Measurements from ENCODE around the gene CNTNAP2.

DNA sequence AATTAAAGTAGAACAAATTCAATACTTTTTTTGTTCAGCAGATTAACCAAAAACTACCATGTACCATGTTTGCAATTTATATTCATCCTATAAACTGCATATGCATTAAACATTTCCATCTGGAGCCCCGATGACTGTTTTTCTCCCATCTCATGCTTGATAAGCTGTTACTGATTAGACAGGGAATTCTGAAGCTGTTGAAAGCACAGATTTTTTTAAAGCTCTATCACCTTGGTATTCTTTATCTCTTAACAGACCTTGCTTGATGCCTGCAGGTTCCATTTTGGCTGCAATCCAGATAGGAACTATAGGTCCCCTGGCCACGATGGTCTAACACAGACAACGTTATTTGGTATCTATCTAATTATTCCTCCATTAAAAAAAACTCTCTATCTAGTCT lies 961.7 kb downstream of the CNTNAP2 start:
- TF ChIP-seq POLR2A (IDR thresholded peaks at IDR 0.05), result no peak
- TF ChIP-seq, protein P1, sequence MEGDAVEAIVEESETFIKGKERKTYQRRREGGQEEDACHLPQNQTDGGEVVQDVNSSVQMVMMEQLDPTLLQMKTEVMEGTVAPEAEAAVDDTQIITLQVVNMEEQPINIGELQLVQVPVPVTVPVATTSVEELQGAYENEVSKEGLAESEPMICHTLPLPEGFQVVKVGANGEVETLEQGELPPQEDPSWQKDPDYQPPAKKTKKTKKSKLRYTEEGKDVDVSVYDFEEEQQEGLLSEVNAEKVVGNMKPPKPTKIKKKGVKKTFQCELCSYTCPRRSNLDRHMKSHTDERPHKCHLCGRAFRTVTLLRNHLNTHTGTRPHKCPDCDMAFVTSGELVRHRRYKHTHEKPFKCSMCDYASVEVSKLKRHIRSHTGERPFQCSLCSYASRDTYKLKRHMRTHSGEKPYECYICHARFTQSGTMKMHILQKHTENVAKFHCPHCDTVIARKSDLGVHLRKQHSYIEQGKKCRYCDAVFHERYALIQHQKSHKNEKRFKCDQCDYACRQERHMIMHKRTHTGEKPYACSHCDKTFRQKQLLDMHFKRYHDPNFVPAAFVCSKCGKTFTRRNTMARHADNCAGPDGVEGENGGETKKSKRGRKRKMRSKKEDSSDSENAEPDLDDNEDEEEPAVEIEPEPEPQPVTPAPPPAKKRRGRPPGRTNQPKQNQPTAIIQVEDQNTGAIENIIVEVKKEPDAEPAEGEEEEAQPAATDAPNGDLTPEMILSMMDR (IDR thresholded peaks at IDR 0.05), result no peak

Measured in testis (tissue), 2 donors.